Caco-2 (cell line): ENCODE results near the gene PSMD7. TPM values are rescaled to one million over a fixed set of nuclear protein-coding genes. Genes with fewer than 3 reads are reported as not detected.

Source experiments
- total RNA-seq: library from RNA; stranded (reverse); gene quantifications from 2 replicates; pipeline ENCODE4 v1.2.3, GENCODE V29; 2022

Gene PSMD7
- total RNA-seq, 1 experiment from 2014 or later: 191 TPM

Other genes with a start within 250 kb of the PSMD7 start
- gene NPIPB15, start 79.5 kb downstream of the PSMD7 start, total RNA-seq: 13.8 TPM in 2 replicates
- gene CLEC18B, start 124.7 kb downstream of the PSMD7 start, total RNA-seq: 0.36 and 1.3 TPM in 2 replicates